GM18511 (cell line): ENCODE measurements around the gene C2orf74.
"Not testable (repeated sequence)": the region's sequence is repeated elsewhere in the genome, so short reads cannot be mapped to it uniquely, and the experiment has no call there.

Source experiments
- ATAC-seq: cut with Tn5 transposase; IDR thresholded peaks from one replicate; pipeline ENCODE4 v1.9.1; 2021; ENCODE audit warnings: mild to moderate bottlenecking, moderate library complexity; ENCODE audit not compliant: unreplicated experiment

The C2orf74 gene

GRCh38 chr2:61172671-61173070 is 10.7 kb downstream of the C2orf74 start:
- no peak for ATAC-seq

- no peak for ATAC-seq
Observed at GRCh38 chr2:61173116-61173515, 11.1 kb downstream of the C2orf74 start.

- no peak for ATAC-seq
Observed at GRCh38 chr2:61175036-61175435, 13.0 kb downstream of the C2orf74 start.

GRCh38 chr2:61176755-61177726 is 15.1 kb downstream of the C2orf74 start:
- ATAC-seq, result peak; percentile 77

GRCh38 chr2:61177727-61178549 is 15.9 kb downstream of the C2orf74 start:
- peak; percentile 46 for ATAC-seq

GRCh38 chr2:61178603-61179545 is 16.9 kb downstream of the C2orf74 start:
- ATAC-seq, result no peak

GRCh38 chr2:61179701-61180639 is 18.0 kb downstream of the C2orf74 start:
- no peak for ATAC-seq

GRCh38 chr2:61180686-61181085 is 18.7 kb downstream of the C2orf74 start:
- no peak for ATAC-seq

- ATAC-seq, result no peak
Observed at GRCh38 chr2:61181382-61182058, 19.5 kb downstream of the C2orf74 start.

- no peak for ATAC-seq
Observed at GRCh38 chr2:61182059-61182383, 20.0 kb downstream of the C2orf74 start.

GRCh38 chr2:61183795-61184194 is 21.8 kb downstream of the C2orf74 start:
- no peak for ATAC-seq

- ATAC-seq, result no peak
Observed at GRCh38 chr2:61184263-61184662, 22.3 kb downstream of the C2orf74 start.

GRCh38 chr2:61185231-61185728 is 23.3 kb downstream of the C2orf74 start:
- ATAC-seq, result no peak

GRCh38 chr2:61187085-61187484 is 25.1 kb downstream of the C2orf74 start:
- ATAC-seq, result no peak

GRCh38 chr2:61193670-61194561 is 31.9 kb downstream of the C2orf74 start:
- ATAC-seq, result no peak

- not testable (repeated sequence) for ATAC-seq
Observed at GRCh38 chr2:61194646-61195045, 32.7 kb downstream of the C2orf74 start.

GRCh38 chr2:61196671-61197070 is 34.7 kb downstream of the C2orf74 start:
- no peak for ATAC-seq

GRCh38 chr2:61205132-61205531 is 43.1 kb downstream of the C2orf74 start:
- no peak for ATAC-seq
